ENCODE measurements around the gene SNAI3.

SNAI3 gene

GRCh38 chr16:88686439-88687253 lies at the start of gene SNAI3:
Gene SNAI3, minus strand, starts transcription at chr16:88686507. Its CDS starts 101 bp downstream, at chr16:88686406.
- DNase-seq (ENCODE audit: low read depth): peak; percentile 78

GRCh38 chr16:88736088-88736487 lies 49.8 kb upstream of the SNAI3 start:
- DNase-seq (ENCODE audit: low read depth): no peak

GRCh38 chr16:88735616-88736015 lies 49.3 kb upstream of the SNAI3 start:
- DNase-seq (ENCODE audit: low read depth): no peak

- DNase-seq (ENCODE audit: low read depth): no peak
Measured at GRCh38 chr16:88735121-88735520, 48.8 kb upstream of the SNAI3 start.

- no peak for DNase-seq (ENCODE audit: low read depth)
Measured at GRCh38 chr16:88734361-88734728, 48.0 kb upstream of the SNAI3 start.

- no peak for DNase-seq (ENCODE audit: low read depth)
Measured at GRCh38 chr16:88733630-88734360, 47.5 kb upstream of the SNAI3 start.

- no peak for DNase-seq (ENCODE audit: low read depth)
Measured at GRCh38 chr16:88732961-88733294, 46.6 kb upstream of the SNAI3 start.

GRCh38 chr16:88732172-88732960 lies 46.1 kb upstream of the SNAI3 start:
- no peak for DNase-seq (ENCODE audit: low read depth)

GRCh38 chr16:88731699-88732098 lies 45.4 kb upstream of the SNAI3 start:
- no peak for DNase-seq (ENCODE audit: low read depth)

GRCh38 chr16:88730632-88731607 lies 44.6 kb upstream of the SNAI3 start:
- no peak for DNase-seq (ENCODE audit: low read depth)

- DNase-seq (ENCODE audit: low read depth): no peak
Measured at GRCh38 chr16:88727871-88728270, 41.6 kb upstream of the SNAI3 start.

GRCh38 chr16:88726981-88727380 lies 40.7 kb upstream of the SNAI3 start:
- no peak for DNase-seq (ENCODE audit: low read depth)

- DNase-seq (ENCODE audit: low read depth): no peak
Measured at GRCh38 chr16:88726408-88726749, 40.1 kb upstream of the SNAI3 start.

GRCh38 chr16:88725609-88726407 lies 39.5 kb upstream of the SNAI3 start:
- no peak for DNase-seq (ENCODE audit: low read depth)

- no peak for DNase-seq (ENCODE audit: low read depth)
Measured at GRCh38 chr16:88724855-88725555, 38.7 kb upstream of the SNAI3 start.

GRCh38 chr16:88723911-88724310 lies 37.6 kb upstream of the SNAI3 start:
- DNase-seq (ENCODE audit: low read depth): no peak

GRCh38 chr16:88723507-88723887 lies 37.2 kb upstream of the SNAI3 start:
- DNase-seq (ENCODE audit: low read depth): no peak

GRCh38 chr16:88722784-88723506 lies 36.6 kb upstream of the SNAI3 start:
- no peak for DNase-seq (ENCODE audit: low read depth)

All from stimulated activated CD4-positive, alpha-beta T cell treated with anti-CD3 and anti-CD28 coated beads, Interleukin-2, amount 100 ng/mL, for 4 hours (primary cell).